Measurements from ENCODE around the gene TLK1. TPM values are rescaled to one million over a fixed set of nuclear protein-coding genes. Genes with fewer than 3 reads are reported as not detected.

Gene TLK1
- total RNA-seq, 1 donor from 2014 or later = 50.2 TPM

GRCh38 chr2:171154348-171154747, 6.3 kb downstream of the TLK1 start:
- H3K36me3 ChIP-seq (ENCODE audit: insufficient read depth, low read length) = no peaks in the 10 kb centered on the region
- no peaks in the 10 kb centered on the region for H3K27me3 ChIP-seq (ENCODE audit: insufficient read depth, low read length)
- Mint-ChIP-seq H3K4me1 (ENCODE audit: low read depth, unreplicated experiment) (peaks cover 30% of the 10 kb centered on the region), H3K4me3 (ENCODE audit: unreplicated experiment) (no peak overlapping the region), H3K9me3 (ENCODE audit: unreplicated experiment) (no peaks in the 10 kb centered on the region), H3K36me3 (ENCODE audit: low read depth, unreplicated experiment) (no peaks in the 10 kb centered on the region), H3K27me3 (ENCODE audit: low read depth, unreplicated experiment) (no peaks in the 10 kb centered on the region), H3K27ac (ENCODE audit: unreplicated experiment) (no peak overlapping the region)
- no peak overlapping the region for H3K4me2 ChIP-seq (ENCODE audit: low read length)
- no peak overlapping the region for H3K27ac ChIP-seq (ENCODE audit: low read depth, low read length)
- H4K20me1 ChIP-seq (ENCODE audit: insufficient read depth, low read length) = peaks cover 92% of the 10 kb centered on the region
- no peak overlapping the region for H2AFZ ChIP-seq (ENCODE audit: low read depth, low read length)
- no peaks in the 10 kb centered on the region for H3K9me3 ChIP-seq (ENCODE audit: insufficient read depth, low read depth, low read length)
- TF ChIP-seq CTCF (IDR thresholded peaks at IDR 0.05; ENCODE audit: insufficient read depth, low read depth, low read length) (no peak), EZH2 (IDR thresholded peaks at IDR 0.05; ENCODE audit: insufficient read depth, low read length) (no peak)
- H3K79me2 ChIP-seq (ENCODE audit: insufficient read depth, low read length) = peaks cover 98% of the 10 kb centered on the region
- H3K9ac ChIP-seq (ENCODE audit: low read length) = no peak overlapping the region
- no peaks in the 10 kb centered on the region for H3K4me1 ChIP-seq (ENCODE audit: insufficient read depth, low read length)
- DNase-seq (ENCODE audit: low read depth) (no peak), FAIRE-seq (no peak)
- H3K4me3 ChIP-seq (ENCODE audit: insufficient read depth, low read depth, low read length) = no peak overlapping the region

GRCh38 chr2:171150694-171151285, 9.9 kb downstream of the TLK1 start:
- no peak for FAIRE-seq
- H3K9ac ChIP-seq (ENCODE audit: low read length) = no peak overlapping the region

More at GRCh38 chr2:171150694-171151285, 9.9 kb downstream of the TLK1 start:
- Mint-ChIP-seq H3K27ac (ENCODE audit: unreplicated experiment) (no peak overlapping the region), H3K4me3 (ENCODE audit: unreplicated experiment) (no peak overlapping the region), H3K4me1 (ENCODE audit: low read depth, unreplicated experiment) (peaks cover 24% of the 10 kb centered on the region), H3K9me3 (ENCODE audit: unreplicated experiment) (no peaks in the 10 kb centered on the region), H3K36me3 (ENCODE audit: low read depth, unreplicated experiment) (no peaks in the 10 kb centered on the region), H3K27me3 (ENCODE audit: low read depth, unreplicated experiment) (no peaks in the 10 kb centered on the region)
- no peak overlapping the region for H2AFZ ChIP-seq (ENCODE audit: low read depth, low read length)
- H3K9me3 ChIP-seq (ENCODE audit: insufficient read depth, low read depth, low read length) = no peaks in the 10 kb centered on the region
- no peak for TF ChIP-seq EZH2 (IDR thresholded peaks at IDR 0.05; ENCODE audit: insufficient read depth, low read length)
- no peak for TF ChIP-seq CTCF (IDR thresholded peaks at IDR 0.05; ENCODE audit: insufficient read depth, low read depth, low read length)
- H3K4me1 ChIP-seq (ENCODE audit: insufficient read depth, low read length) = no peaks in the 10 kb centered on the region
- H3K36me3 ChIP-seq (ENCODE audit: insufficient read depth, low read length) = no peaks in the 10 kb centered on the region
- H3K27me3 ChIP-seq (ENCODE audit: insufficient read depth, low read length) = no peaks in the 10 kb centered on the region
- H4K20me1 ChIP-seq (ENCODE audit: insufficient read depth, low read length) = peaks cover 89% of the 10 kb centered on the region
- no peak for DNase-seq (ENCODE audit: low read depth)
- H3K4me3 ChIP-seq (ENCODE audit: insufficient read depth, low read depth, low read length) = no peak overlapping the region
- H3K79me2 ChIP-seq (ENCODE audit: insufficient read depth, low read length) = peaks cover 98% of the 10 kb centered on the region
- H3K4me2 ChIP-seq (ENCODE audit: low read length) = no peak overlapping the region
- H3K27ac ChIP-seq (ENCODE audit: low read depth, low read length) = no peak overlapping the region

Measured in astrocyte (in vitro differentiated cells and primary cell).